ENCODE data around the gene CFAP43. TPM values are rescaled to one million over a fixed set of nuclear protein-coding genes. Genes with fewer than 3 reads are reported as not detected.
"Not testable (repeated sequence)": the region's sequence is repeated elsewhere in the genome, so short reads cannot be mapped to it uniquely, and the experiment has no call there.

Gene CFAP43
- total RNA-seq, 1 experiment from 2014 or later = 0.42 TPM

- no peak for TF ChIP-seq ZNF532 (CRISPR knock-in tag; IDR thresholded peaks at IDR 0.05; ENCODE audit: borderline replicate concordance)
Measured at GRCh38 chr10:104245066-104245632, 13.0 kb upstream of the CFAP43 start (continued).

- POLR2A ChIA-PET = no interaction called here
- Mint-ChIP-seq H3K4me1 (no peaks in the 10 kb centered on the region), H3K27me3 (ENCODE audit: low read depth) (peaks cover 8% of the 10 kb centered on the region), H3K36me3 (peaks cover 7% of the 10 kb centered on the region; the same call in 1 of the 2 replicates), H3K27ac (no peak overlapping the region), H3K9me3 (peaks cover 24% of the 10 kb centered on the region), H3K4me3 (no peak overlapping the region)
- CTCF ChIA-PET = interaction anchor here (0.6 kb wide), 1 partner anchor 150 kb away, joined by 3 read pairs; no protein-coding TSS in a partner anchor
- ATAC-seq = no peak
- no peak for TF ChIP-seq MLX (CRISPR knock-in tag; IDR thresholded peaks at IDR 0.05)
- TF ChIP-seq GABPB1 (CRISPR knock-in tag; IDR thresholded peaks at IDR 0.05) = no peak
- no peak for DNase-seq (ENCODE audit: low spot score)
Measured at GRCh38 chr10:104243512-104243911, 11.3 kb upstream of the CFAP43 start.

GRCh38 chr10:104243009-104243408, 10.8 kb upstream of the CFAP43 start:
- ATAC-seq; H3K27ac Mint-ChIP-seq; CTCF ChIA-PET; H3K36me3 Mint-ChIP-seq; H3K4me3 Mint-ChIP-seq; H3K4me1 Mint-ChIP-seq; DNase-seq (ENCODE audit: low spot score); POLR2A ChIA-PET; H3K27me3 Mint-ChIP-seq (ENCODE audit: low read depth): not testable (repeated sequence)
- H3K9me3 Mint-ChIP-seq = peaks cover 21% of the 10 kb centered on the region

- H3K36me3 Mint-ChIP-seq = peaks cover 7% of the 10 kb centered on the region; the same call in 1 of the 2 replicates
- ATAC-seq (no peak), DNase-seq (ENCODE audit: low spot score) (no peak)
- peaks cover 8% of the 10 kb centered on the region for H3K27me3 Mint-ChIP-seq (ENCODE audit: low read depth)
- POLR2A ChIA-PET = no interaction called here
- no peak for TF ChIP-seq PRDM15 (CRISPR knock-in tag; IDR thresholded peaks at IDR 0.05)
- no peak for TF ChIP-seq FOXJ3 (CRISPR knock-in tag; IDR thresholded peaks at IDR 0.05; ENCODE audit: borderline replicate concordance)
- TF ChIP-seq SP1 (CRISPR knock-in tag; conservative IDR thresholded peaks at IDR 0.05) = no peak
- peaks cover 20% of the 10 kb centered on the region for H3K9me3 Mint-ChIP-seq
- H3K4me3 Mint-ChIP-seq = no peak overlapping the region
- no peak overlapping the region for H3K27ac Mint-ChIP-seq
- H3K4me1 Mint-ChIP-seq = no peaks in the 10 kb centered on the region
- CTCF ChIA-PET = no interaction called here
Measured at GRCh38 chr10:104242545-104242944, 10.4 kb upstream of the CFAP43 start.

- ChIA-PET CTCF (no interaction called here), POLR2A (no interaction called here)
- no peak for DNase-seq (ENCODE audit: low spot score)
- Mint-ChIP-seq H3K27ac (no peak overlapping the region), H3K36me3 (peaks cover 11% of the 10 kb centered on the region), H3K4me3 (no peak overlapping the region), H3K4me1 (no peaks in the 10 kb centered on the region), H3K27me3 (ENCODE audit: low read depth) (peaks cover 7% of the 10 kb centered on the region), H3K9me3 (peaks cover 18% of the 10 kb centered on the region)
- ATAC-seq = no peak
- TF ChIP-seq NFE2L1 (CRISPR knock-in tag; IDR thresholded peaks at IDR 0.05) = no peak
- no peak for TF ChIP-seq AR (CRISPR knock-in tag; IDR thresholded peaks at IDR 0.05)
- no peak for TF ChIP-seq MAX (CRISPR knock-in tag; IDR thresholded peaks at IDR 0.05)
- no peak for TF ChIP-seq FOXK1 (CRISPR knock-in tag; IDR thresholded peaks at IDR 0.05)
- TF ChIP-seq KAT7 (CRISPR knock-in tag; IDR thresholded peaks at IDR 0.05; ENCODE audit: borderline replicate concordance) = no peak
- TF ChIP-seq GRHL2 (CRISPR knock-in tag; IDR thresholded peaks at IDR 0.05; ENCODE audit: insufficient replicate concordance, severe bottlenecking) = no peak
- no peak for TF ChIP-seq HMGA2 (CRISPR knock-in tag; IDR thresholded peaks at IDR 0.05)
- TF ChIP-seq CDX4 (CRISPR knock-in tag; IDR thresholded peaks at IDR 0.05; ENCODE audit: borderline replicate concordance) = no peak
Measured at GRCh38 chr10:104240078-104240477, 7.9 kb upstream of the CFAP43 start.

Measured in WTC11 (cell line).